A549 (cell line): ENCODE results near the gene BAG5. TPM values are rescaled to one million over a fixed set of nuclear protein-coding genes. Genes with fewer than 3 reads are reported as not detected.

Experiments
- ATAC-seq, 2 experiments: fragments of 200-7000 bp in 1 of 2; fragments of >200 bp in 1 of 2; cut with Nextera tagmentation in 1 of 2; cut with Tn5 transposase in 1 of 2; 3 replicates each; pipeline versions ENCODE4 v1.8.0 to v1.9.1; 2018 to 2020; ENCODE audit warnings: mild to moderate bottlenecking in 1 of 2, moderate library complexity in 1 of 2
- CTCF ChIA-PET: fragments of 300-600 bp; sonication (Branson Sonifier 250); formaldehyde crosslinking; extraction: SDS; loops from one replicate; lab custom pipeline; 2021; ENCODE audit warnings: antibody characterized with exemption, inconsistent platforms; lab: Yijun Ruan, JAX
- POLR2A ChIA-PET: fragments of 350-600 bp; formaldehyde crosslinking; extraction: SDS; loops from one replicate; lab custom pipeline; 2021; ENCODE audit warnings: antibody characterized with exemption, inconsistent platforms; lab: Yijun Ruan, JAX
- DNase-seq, 2 experiments: peaks; one replicate each; pipeline versions ENCODE4 v3.0.0 to v3.0.0-alpha.2; 2011 to 2016; ENCODE audit warnings: low read depth in 1 of 2, low spot score in 1 of 2
- FAIRE-seq: peaks from 2 replicates; lab custom pipeline; 2011; peaks lifted over from hg19 to GRCh38; lab: Jason Lieb, UNC
- H3K27ac ChIP-seq, 2 experiments: fragments of >200 bp; sonication (Bioruptor Twin); formaldehyde crosslinking; 3 replicates each; pipeline ENCODE4 v1.5.1; 2016 to 2017
- H3K4me1 ChIP-seq: fragments of >200 bp; sonication (Bioruptor Twin); formaldehyde crosslinking; 3 replicates; pipeline ENCODE4 v1.6.1; 2016
- H3K4me2 ChIP-seq: fragments of >200 bp; sonication (Bioruptor Twin); formaldehyde crosslinking; 3 replicates; pipeline ENCODE4 v1.6.1; 2016
- H3K4me3 ChIP-seq: fragments of >200 bp; sonication (Bioruptor Twin); formaldehyde crosslinking; 3 replicates; pipeline ENCODE4 v1.5.1; 2016
- H3K9me3 ChIP-seq: fragments of >200 bp; sonication (Bioruptor Twin); formaldehyde crosslinking; 3 replicates; pipeline ENCODE4 v1.6.1; 2016
- ATOH8 ChIP-seq: fragments of 250-450 bp; sonication (Bioruptor Pico); IDR thresholded peaks from 2 replicates; pipeline ENCODE4 v1.5.0; 2020; ENCODE audit warnings: low read depth, mild to moderate bottlenecking, moderate library complexity
- BCL3 ChIP-seq: fragments of >200 bp; sonication (Bioruptor Twin); formaldehyde crosslinking; IDR thresholded peaks from 3 replicates; pipeline ENCODE4 v1.6.1; 2016
- CBX2 ChIP-seq: fragments of 200-600 bp; sonication (generic); IDR thresholded peaks from 2 replicates; pipeline ENCODE4 v1.6.1; 2016; ENCODE audit warnings: low read depth, mild to moderate bottlenecking, borderline replicate concordance
- CBX8 ChIP-seq: fragments of 200-600 bp; sonication (generic); IDR thresholded peaks from 2 replicates; pipeline ENCODE4 v1.6.1; 2016
- CEBPB ChIP-seq, 2 experiments: fragments of >200 bp in 1 of 2; sonication (Bioruptor Twin) in 1 of 2; formaldehyde crosslinking in 1 of 2; IDR thresholded peaks; 2 replicates each; pipeline ENCODE4 v1.6.1; 2012 to 2016
- EHF ChIP-seq: fragments of 250-450 bp; sonication (Bioruptor Pico); IDR thresholded peaks from 2 replicates; pipeline ENCODE4 v1.5.0; 2020; ENCODE audit warnings: mild to moderate bottlenecking
- FOSL2 ChIP-seq, 2 experiments: fragments of 450-650 bp in 1 of 2; fragments of >200 bp in 1 of 2; sonication (Bioruptor Twin) in 1 of 2; formaldehyde crosslinking; IDR thresholded peaks; 2 replicates each; pipeline versions ENCODE4 v1.5.0 to v1.6.1; 2016 to 2020; ENCODE audit warnings: mild to moderate bottlenecking in 1 of 2, moderate library complexity in 1 of 2
- HES2 ChIP-seq: fragments of >200 bp; sonication (Bioruptor Twin); formaldehyde crosslinking; IDR thresholded peaks from 2 replicates; pipeline ENCODE4 v1.6.1; 2016
- HMGXB4 ChIP-seq: fragments of 250-450 bp; sonication (Bioruptor Pico); IDR thresholded peaks from 2 replicates; pipeline ENCODE4 v1.5.0; 2021; ENCODE audit warnings: mild to moderate bottlenecking, moderate library complexity, borderline replicate concordance
- HOXA7 ChIP-seq: fragments of 250-450 bp; sonication (Bioruptor Pico); IDR thresholded peaks from 2 replicates; pipeline ENCODE4 v1.5.0; 2020; ENCODE audit warnings: mild to moderate bottlenecking, moderate library complexity
- HOXB5 ChIP-seq: fragments of 250-450 bp; sonication (Bioruptor Pico); IDR thresholded peaks from 2 replicates; pipeline ENCODE4 v1.5.0; 2020; ENCODE audit warnings: mild to moderate bottlenecking, moderate library complexity
- MAZ ChIP-seq: fragments of 150-350 bp; IDR thresholded peaks from 2 replicates; pipeline ENCODE4 v1.6.1; 2014; ENCODE audit warnings: antibody characterized with exemption, low read depth, low read length, borderline replicate concordance
- PHF8 ChIP-seq: fragments of 200-600 bp; sonication (generic); IDR thresholded peaks from 2 replicates; pipeline ENCODE4 v1.6.1; 2016; ENCODE audit warnings: low read depth, mild to moderate bottlenecking, antibody characterized with exemption, moderate library complexity, borderline replicate concordance
- RFX5 ChIP-seq: fragments of 450-650 bp; IDR thresholded peaks from 2 replicates; pipeline ENCODE4 v1.7.1; 2014; ENCODE audit warnings: antibody characterized with exemption, mild to moderate bottlenecking, moderate library complexity
- SREBF2 ChIP-seq: fragments of 450-650 bp; IDR thresholded peaks from 2 replicates; pipeline ENCODE4 v1.6.1; 2014; ENCODE audit warnings: mild to moderate bottlenecking, moderate library complexity
- TFCP2L1 ChIP-seq: fragments of 250-450 bp; sonication (Bioruptor Pico); IDR thresholded peaks from 2 replicates; pipeline ENCODE4 v1.5.0; 2021; ENCODE audit warnings: mild to moderate bottlenecking
- ZC3H11A ChIP-seq: fragments of 450-650 bp; IDR thresholded peaks from 2 replicates; pipeline ENCODE4 v1.6.1; 2014; ENCODE audit warnings: antibody characterized with exemption, mild to moderate bottlenecking
- ZNF302 ChIP-seq: fragments of 250-450 bp; sonication (Bioruptor Pico); IDR thresholded peaks from 2 replicates; pipeline ENCODE4 v1.9.0; 2021; ENCODE audit warnings: inconsistent platforms, mild to moderate bottlenecking, moderate library complexity
- ZSCAN20 ChIP-seq: fragments of 250-450 bp; sonication (Bioruptor Pico); IDR thresholded peaks from 2 replicates; pipeline ENCODE4 v1.8.0; 2022; ENCODE audit warnings: mild to moderate bottlenecking, moderate library complexity
- WGBS: methylation state at CpG from one replicate; pipeline ENCODE4 v1.1.6; 2017; ENCODE audit errors: missing lambda C conversion rate; 5-methylcytosine and 5-hydroxymethylcytosine counted together
- polyA plus RNA-seq, 4 experiments: library from polyadenylated mRNA; depleted of rRNA in 3 of 4; stranded (reverse); fragments of >200 nt; fragmentation: RNase III in 1 of 4; extraction: RNeasy Plus Mini Kit Qiagen cat#74134 plus additional on column Dnase treatment in 1 of 4; gene quantifications; 2 replicates in 3 of 4; 3 replicates in 1 of 4; pipeline ENCODE4 v1.2.3, GENCODE V29; 2011 to 2017

Gene BAG5
- polyA plus RNA-seq, 2 of the 4 experiments (the other 2 are of a cell fraction), result 20.8 to 24.8 TPM

- ChIA-PET POLR2A (no interaction called here), CTCF (interaction anchor here (0.6 to 7.6 kb wide), 9 partner anchors 9 to 707 kb away, joined by 3 to 62 read pairs (median 5); partner anchors contain the start of genes CKB and TRMT61A)
Observed at GRCh38 chr14:103509864-103510723, 52.4 kb downstream of the BAG5 start.

GRCh38 chr14:103508521-103509329 is 53.7 kb downstream of the BAG5 start:
- ChIA-PET POLR2A (interaction anchor here (0.8 kb wide), 1 partner anchor 9 kb away, joined by 3 read pairs; no protein-coding TSS in a partner anchor), CTCF (interaction anchor here (0.9 to 7.6 kb wide), 4 partner anchors 8 to 37 kb away, joined by 3 to 62 read pairs (median 45); partner anchors contain the start of gene CKB)
- H3K4me3 ChIP-seq, result no peak overlapping the region
- 82% methylated on average over 16 of the region's 16 CpGs for WGBS
- DNase-seq (no peak), FAIRE-seq (no peak), ATAC-seq (no peak)
- H3K4me1 ChIP-seq, result no peaks in the 10 kb centered on the region
- no peaks in the 10 kb centered on the region for H3K9me3 ChIP-seq
- TF ChIP-seq SREBF2, result no peak
- TF ChIP-seq CBX2, result no peak
- TF ChIP-seq EHF (CRISPR knock-in tag), result no peak
- TF ChIP-seq CBX8, result no peak
- no peak for TF ChIP-seq BCL3
- TF ChIP-seq HOXB5 (CRISPR knock-in tag), result no peak
- no peak overlapping the region for H3K4me2 ChIP-seq
- H3K27ac ChIP-seq, result no peak overlapping the region

More at GRCh38 chr14:103509864-103510723, 52.4 kb downstream of the BAG5 start:
- TF ChIP-seq HES2 (no peak), SREBF2 (no peak), ATOH8 (CRISPR knock-in tag) (no peak)
- TF ChIP-seq, all 56 proteins: peak for 0
- no peak overlapping the region for H3K4me3 ChIP-seq
- WGBS, result 88% methylated on average over 11 of the region's 11 CpGs
- no peaks in the 10 kb centered on the region for H3K4me1 ChIP-seq
- no peak overlapping the region for H3K27ac ChIP-seq
- FAIRE-seq (no peak), ATAC-seq (no peak), DNase-seq (no peak)
- no peaks in the 10 kb centered on the region for H3K9me3 ChIP-seq
- no peak overlapping the region for H3K4me2 ChIP-seq

GRCh38 chr14:103507751-103508150 is 54.7 kb downstream of the BAG5 start:
- no peaks in the 10 kb centered on the region for H3K9me3 ChIP-seq
- WGBS, result 93% methylated on average over 3 of the region's 3 CpGs
- DNase-seq (no peak), ATAC-seq (no peak), FAIRE-seq (no peak)
- no peaks in the 10 kb centered on the region for H3K4me1 ChIP-seq
- POLR2A ChIA-PET, result no interaction called here
- CTCF ChIA-PET, result interaction anchor here (0.6 to 7.6 kb wide), 5 partner anchors 7 to 407 kb away, joined by 3 to 62 read pairs (median 31); partner anchors contain the start of gene CKB
- H3K4me2 ChIP-seq, result no peak overlapping the region
- H3K27ac ChIP-seq, result no peak overlapping the region
- TF ChIP-seq HOXA7 (CRISPR knock-in tag) (no peak), PHF8 (no peak), ZC3H11A (no peak), TFCP2L1 (CRISPR knock-in tag) (no peak), RFX5 (no peak), CEBPB (IDR thresholded peaks at IDR 0.05) (no peak), MAZ (no peak), ZSCAN20 (CRISPR knock-in tag) (no peak), BCL3 (no peak), ZNF302 (CRISPR knock-in tag) (no peak), HMGXB4 (CRISPR knock-in tag) (no peak), FOSL2 (IDR thresholded peaks at IDR 0.05) (no peak), FOSL2 (CRISPR knock-in tag; IDR thresholded peaks at IDR 0.05) (no peak)
- no peak overlapping the region for H3K4me3 ChIP-seq
